DND-41 (cell line): ENCODE data around the gene COL6A3.

ENCODE experiments used
- ATAC-seq: fragments of 200-7000 bp; cut with Tn5 transposase; 3 replicates; pipeline ENCODE4 v1.9.1; 2021; ENCODE audit warnings: low read depth; ENCODE audit not compliant: insufficient read depth
- DNase-seq: peaks from one replicate; pipeline ENCODE4 v3.0.0-alpha.2; 2020
- H2AFZ ChIP-seq: 2 replicates; pipeline ENCODE4 v1.6.0; 2012; ENCODE audit warnings: low read depth, low read length
- H3K27ac ChIP-seq: 2 replicates; pipeline ENCODE4 v1.5.1; 2012; ENCODE audit warnings: low read length, inconsistent platforms
- H3K27me3 ChIP-seq: fragments of 200-600 bp; sonication (generic); 2 replicates; pipeline ENCODE4 v1.6.0; 2012; ENCODE audit warnings: low read length, mild to moderate bottlenecking, inconsistent platforms; ENCODE audit not compliant: insufficient read depth, poor library complexity
- H3K36me3 ChIP-seq: 2 replicates; pipeline ENCODE4 v1.5.1; 2012; ENCODE audit warnings: low read length, inconsistent platforms; ENCODE audit not compliant: insufficient read depth
- H3K4me1 ChIP-seq: 2 replicates; pipeline ENCODE4 v1.5.1; 2012; ENCODE audit warnings: mild to moderate bottlenecking, low read length; ENCODE audit not compliant: insufficient read depth
- H3K4me2 ChIP-seq: 2 replicates; pipeline ENCODE4 v1.6.0; 2012; ENCODE audit warnings: mild to moderate bottlenecking, moderate library complexity, low read length, inconsistent platforms; ENCODE audit not compliant: insufficient read depth
- H3K4me3 ChIP-seq, 2 experiments: fragments of 200-600 bp in 1 of 2; shearing (Covaris generic) in 1 of 2; 2 replicates each; pipeline ENCODE4 v1.5.1; 2012 to 2016; ENCODE audit warnings: inconsistent platforms in 2 of 2, low read length in 2 of 2, mild to moderate bottlenecking in 2 of 2, low read depth in 1 of 2, moderate library complexity in 1 of 2
- H3K79me2 ChIP-seq: 2 replicates; pipeline ENCODE4 v1.6.0; 2012; ENCODE audit warnings: low read length, inconsistent platforms; ENCODE audit not compliant: insufficient read depth
- H3K9ac ChIP-seq: 2 replicates; pipeline ENCODE4 v1.6.0; 2012; ENCODE audit warnings: low read depth, mild to moderate bottlenecking, inconsistent platforms, low read length, moderate library complexity
- H3K9me3 ChIP-seq: 2 replicates; pipeline ENCODE4 v1.5.1; 2012; ENCODE audit warnings: low read length, moderate library complexity, mild to moderate bottlenecking, inconsistent platforms; ENCODE audit not compliant: insufficient read depth, severe bottlenecking
- H4K20me1 ChIP-seq: 2 replicates; pipeline ENCODE4 v1.6.0; 2012; ENCODE audit warnings: low read length; ENCODE audit not compliant: insufficient read depth
- CTCF ChIP-seq: IDR thresholded peaks from 2 replicates; pipeline ENCODE4 v1.5.1; 2012; ENCODE audit warnings: borderline replicate concordance, low read length, moderate library complexity, mild to moderate bottlenecking; ENCODE audit not compliant: poor library complexity, severe bottlenecking; ENCODE audit errors: extremely low read depth
- EZH2 ChIP-seq: IDR thresholded peaks from 3 replicates; pipeline ENCODE4 v1.6.1; 2012; ENCODE audit warnings: borderline replicate concordance, low read depth, mild to moderate bottlenecking, moderate library complexity, low read length, inconsistent platforms; ENCODE audit not compliant: severe bottlenecking

The COL6A3 gene

GRCh38 chr2:237440819-237441281 is 26.9 kb upstream of the COL6A3 start:
- no peak for ATAC-seq

GRCh38 chr2:237438080-237438940 is 24.3 kb upstream of the COL6A3 start:
- Histone ChIP-seq H3K27me3 (peaks cover 7% of the 10 kb centered on the region), H4K20me1 (no peaks in the 10 kb centered on the region), H3K79me2 (no peaks in the 10 kb centered on the region), H2AFZ (no peak overlapping the region), H3K9me3 (no peaks in the 10 kb centered on the region), H3K4me2 (no peak overlapping the region), H3K9ac (no peak overlapping the region), H3K4me1 (peaks cover 14% of the 10 kb centered on the region), H3K36me3 (no peaks in the 10 kb centered on the region), H3K4me3 (no peak overlapping the region), H3K27ac (no peak overlapping the region)
- ATAC-seq: no peak
- DNase-seq: no peak
- TF ChIP-seq EZH2 (no peak), CTCF (no peak)

More at GRCh38 chr2:237440819-237441281, 26.9 kb upstream of the COL6A3 start:
- no peaks in the 10 kb centered on the region for H4K20me1 ChIP-seq
- no peaks in the 10 kb centered on the region for H3K36me3 ChIP-seq
- no peak overlapping the region for H3K9ac ChIP-seq
- H3K79me2 ChIP-seq: no peaks in the 10 kb centered on the region
- no peak overlapping the region for H3K27ac ChIP-seq
- H3K9me3 ChIP-seq: no peaks in the 10 kb centered on the region
- no peak overlapping the region for H3K4me3 ChIP-seq
- H2AFZ ChIP-seq: no peak overlapping the region
- H3K27me3 ChIP-seq: peaks cover 7% of the 10 kb centered on the region
- DNase-seq: no peak
- H3K4me1 ChIP-seq: no peaks in the 10 kb centered on the region
- H3K4me2 ChIP-seq: no peak overlapping the region
- TF ChIP-seq EZH2: no peak
- TF ChIP-seq CTCF: no peak

- Histone ChIP-seq H3K4me2 (no peak overlapping the region), H2AFZ (no peak overlapping the region)
- no peak for ATAC-seq
Observed at GRCh38 chr2:237437566-237437965, 23.6 kb upstream of the COL6A3 start.

More at GRCh38 chr2:237437566-237437965, 23.6 kb upstream of the COL6A3 start:
- no peak overlapping the region for H3K4me3 ChIP-seq
- no peaks in the 10 kb centered on the region for H3K9me3 ChIP-seq
- H3K9ac ChIP-seq: no peak overlapping the region
- peaks cover 9% of the 10 kb centered on the region for H3K27me3 ChIP-seq
- H3K79me2 ChIP-seq: no peaks in the 10 kb centered on the region
- TF ChIP-seq EZH2: no peak
- no peak for TF ChIP-seq CTCF
- DNase-seq: no peak
- H3K36me3 ChIP-seq: no peaks in the 10 kb centered on the region
- no peak overlapping the region for H3K27ac ChIP-seq
- H3K4me1 ChIP-seq: peaks cover 14% of the 10 kb centered on the region
- no peaks in the 10 kb centered on the region for H4K20me1 ChIP-seq
